Measurements from ENCODE around the gene UBE2L6.
"Not testable (repeated sequence)": the region's sequence is repeated elsewhere in the genome, so short reads cannot be mapped to it uniquely, and the experiment has no call there.

Gene UBE2L6

GRCh38 chr11:57566005-57566904 lies 1.2 kb downstream of the UBE2L6 start:
- no peak for DNase-seq

DNA sequence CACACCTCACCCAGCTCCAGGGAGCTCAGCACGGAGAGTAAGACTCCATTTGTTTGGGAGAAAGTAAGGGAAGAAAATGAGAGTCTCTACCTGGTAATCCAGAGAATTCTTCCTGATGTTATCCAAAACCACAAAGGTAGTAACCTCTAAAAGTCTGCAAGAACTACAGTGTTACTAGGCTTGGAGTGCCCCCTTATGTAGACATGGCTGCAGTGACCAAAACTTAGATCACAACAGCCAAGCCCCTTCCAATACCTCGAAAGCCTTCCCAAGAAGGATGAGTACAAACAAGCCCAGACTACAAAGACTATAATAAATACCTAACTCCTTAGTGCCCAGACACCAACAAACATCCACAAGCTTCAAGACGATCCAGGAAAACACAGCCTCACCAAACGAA lies 4.9 kb downstream of the UBE2L6 start:
- DNase-seq, result no peak

- DNase-seq, result no peak
Observed at GRCh38 chr11:57560146-57560545, 7.3 kb downstream of the UBE2L6 start.

- DNase-seq, result no peak
Observed at GRCh38 chr11:57556041-57556440, 11.4 kb downstream of the UBE2L6 start.

GRCh38 chr11:57555393-57555792 lies 12.1 kb downstream of the UBE2L6 start:
- DNase-seq, result no peak

DNA sequence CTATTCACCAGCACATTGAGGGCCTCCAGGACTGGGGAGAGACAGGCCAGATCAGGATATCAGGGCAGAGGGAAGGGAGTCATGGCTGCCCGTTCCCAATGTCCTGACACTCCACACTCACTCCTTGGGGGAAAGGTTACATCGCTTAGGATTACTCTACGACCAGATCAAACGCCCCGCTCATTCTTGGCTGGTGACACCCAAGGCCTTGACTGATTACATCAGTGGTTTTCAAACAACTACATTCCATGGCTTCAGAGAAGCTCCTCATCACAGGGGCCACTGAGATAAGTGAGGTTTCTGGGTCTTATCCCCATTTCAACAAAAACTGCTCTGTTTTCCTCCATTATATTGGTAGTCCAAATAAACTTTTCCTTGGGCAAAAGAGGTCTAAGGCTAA lies 15.0 kb downstream of the UBE2L6 start:
- no peak for DNase-seq

DNA sequence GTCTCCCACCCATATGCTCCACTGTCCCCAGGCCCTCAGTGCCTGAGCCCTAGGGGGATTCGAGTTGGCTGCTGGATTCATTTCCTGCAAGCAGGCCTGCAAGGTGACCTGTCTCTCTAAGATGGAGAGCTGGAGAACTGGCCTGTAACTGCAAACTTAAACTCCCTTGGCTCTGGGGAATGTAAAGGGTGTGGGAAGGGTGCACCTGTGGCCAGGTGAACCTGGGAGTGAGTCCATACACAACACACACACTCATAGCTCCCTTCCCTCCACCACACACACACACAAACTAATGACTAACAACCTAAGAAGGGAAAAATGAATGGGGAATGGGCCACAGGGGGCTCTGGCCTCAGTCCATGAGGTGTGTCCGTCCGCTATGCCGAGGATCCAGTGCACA lies 15.5 kb downstream of the UBE2L6 start:
- no peak for DNase-seq

DNA sequence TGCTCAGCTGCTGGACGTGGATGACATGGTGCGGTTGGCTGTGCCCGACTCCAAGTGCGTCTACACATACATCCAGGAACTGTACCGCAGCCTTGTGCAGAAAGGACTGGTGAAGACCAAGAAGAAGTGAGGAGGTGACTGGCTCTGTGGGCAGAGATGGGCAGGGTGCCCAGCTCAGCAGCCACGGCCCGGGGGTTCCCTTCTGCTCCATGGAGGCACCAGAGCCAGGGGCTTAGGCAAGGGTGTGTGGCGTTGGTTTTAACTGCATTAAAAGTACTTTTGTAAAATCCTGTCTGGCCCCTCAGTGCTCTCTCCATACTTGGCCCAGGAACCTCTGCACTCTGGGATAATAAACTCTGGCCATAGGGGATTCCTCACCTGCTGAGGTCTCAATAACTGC lies 17.5 kb downstream of the UBE2L6 start:
- no peak for DNase-seq

GRCh38 chr11:57547854-57548377 lies 19.6 kb downstream of the UBE2L6 start:
- no peak for DNase-seq

- DNase-seq, result no peak
Observed at GRCh38 chr11:57546869-57547475, 20.5 kb downstream of the UBE2L6 start.

GRCh38 chr11:57546451-57546850 lies 21.0 kb downstream of the UBE2L6 start:
- DNase-seq, result no peak

DNA sequence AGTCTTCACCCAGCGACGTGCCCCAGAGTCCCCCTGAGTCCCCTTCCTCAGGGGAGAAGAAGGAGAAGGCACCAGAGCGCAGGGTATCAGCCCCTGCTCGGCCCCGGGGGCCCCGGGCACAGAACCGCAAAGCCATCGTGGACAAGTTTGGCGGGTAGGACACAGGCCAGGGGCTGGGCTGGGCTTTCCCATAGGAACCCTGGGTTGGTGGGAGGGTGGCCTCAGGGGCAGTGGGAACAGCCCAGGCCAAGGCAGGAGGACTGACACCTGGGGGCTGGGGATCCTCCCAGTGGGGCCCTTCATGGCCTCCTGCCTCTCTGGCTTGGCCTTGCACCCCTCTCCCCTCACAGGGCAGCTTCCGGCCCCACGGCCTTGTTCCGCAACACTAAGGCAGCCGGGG lies 21.6 kb downstream of the UBE2L6 start:
- DNase-seq, result no peak

GRCh38 chr11:57544566-57544965 lies 22.9 kb downstream of the UBE2L6 start:
- DNase-seq, result no peak

DNA sequence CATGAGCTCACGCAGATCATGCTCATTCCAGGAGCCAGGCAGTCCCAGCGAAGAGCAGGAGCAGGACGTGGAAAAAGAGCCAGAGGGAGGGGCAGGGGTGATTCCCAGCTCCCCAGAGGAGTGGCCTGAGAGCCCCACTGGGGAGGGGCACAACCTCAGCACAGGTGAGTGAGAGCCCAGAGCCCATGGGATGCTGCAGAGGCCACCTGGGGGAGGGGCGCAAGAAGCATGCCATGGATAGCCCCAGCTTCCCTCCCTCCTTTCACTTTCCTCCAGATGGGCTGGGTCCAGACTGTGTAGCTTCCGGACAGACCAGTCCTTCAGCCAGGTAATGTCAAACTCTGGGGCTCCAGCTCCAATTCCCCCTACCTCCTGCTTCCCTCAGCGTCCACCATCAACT lies 23.9 kb downstream of the UBE2L6 start:
- DNase-seq, result no peak

GRCh38 chr11:57542582-57542981 lies 24.9 kb downstream of the UBE2L6 start:
- DNase-seq, result no peak

GRCh38 chr11:57541169-57541568 lies 26.3 kb downstream of the UBE2L6 start:
- no peak for DNase-seq

DNA sequence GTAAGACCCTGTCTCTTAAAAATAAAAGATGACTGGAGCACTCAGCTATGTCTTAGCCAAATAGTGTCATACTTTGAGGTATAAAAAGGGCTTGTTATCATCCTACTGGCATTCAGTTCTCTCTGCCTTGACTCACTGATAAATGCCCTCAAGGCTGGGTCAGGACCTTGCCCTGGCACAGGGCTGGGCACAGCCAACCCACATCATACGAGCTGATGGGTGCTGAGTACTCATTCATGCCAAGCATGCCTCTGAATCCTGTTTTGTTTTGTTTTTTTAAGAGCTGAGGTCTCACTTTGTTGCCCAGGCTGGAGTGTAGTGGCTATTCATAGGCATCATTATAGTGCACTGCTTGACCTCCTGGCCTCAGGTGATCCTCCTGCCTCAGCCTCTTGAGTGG lies 28.1 kb downstream of the UBE2L6 start:
- DNase-seq, result no peak

DNA sequence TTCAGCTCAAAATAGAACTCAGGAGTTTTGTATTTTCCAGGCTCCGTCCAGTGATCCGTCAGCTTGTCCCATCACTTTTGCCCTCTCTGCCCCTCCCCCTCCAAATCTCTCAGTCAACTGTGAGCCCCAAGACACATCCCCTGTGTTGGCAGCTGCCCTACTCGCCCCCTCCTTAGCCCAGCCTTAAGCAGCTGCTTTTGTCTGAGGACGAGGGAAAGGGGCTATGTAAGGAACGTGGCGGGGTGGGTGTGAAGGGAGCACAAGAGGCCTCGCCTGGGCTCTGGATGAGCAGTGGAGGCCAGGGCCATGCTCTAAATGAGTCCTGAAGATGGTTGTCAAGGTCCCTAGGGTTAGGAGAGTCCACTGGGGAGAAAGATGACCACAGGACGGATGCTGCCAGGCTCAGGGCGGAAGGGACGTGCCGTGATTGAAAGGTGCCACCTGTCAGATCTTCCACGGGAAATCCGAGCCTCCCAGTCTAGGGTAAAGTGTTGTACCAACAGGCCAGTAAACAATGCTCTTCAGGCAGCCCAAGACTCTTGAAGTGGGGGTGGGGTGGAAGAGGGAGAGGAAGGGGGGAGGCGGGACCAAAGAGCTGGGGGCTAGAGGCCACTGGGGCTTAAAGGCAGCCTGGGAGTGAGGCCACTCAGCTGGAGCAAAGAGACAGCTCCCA lies 30.4 kb downstream of the UBE2L6 start, which contains the start of gene SMTNL1:
TSS of gene SMTNL1 (plus strand) at position 649 of the 673 bp plus-strand sequence. CDS start 5,048 bp downstream, outside the sequence.
- no peak for DNase-seq

- not testable (repeated sequence) for DNase-seq
Observed at GRCh38 chr11:57534449-57534848, 33.0 kb downstream of the UBE2L6 start.

DNA sequence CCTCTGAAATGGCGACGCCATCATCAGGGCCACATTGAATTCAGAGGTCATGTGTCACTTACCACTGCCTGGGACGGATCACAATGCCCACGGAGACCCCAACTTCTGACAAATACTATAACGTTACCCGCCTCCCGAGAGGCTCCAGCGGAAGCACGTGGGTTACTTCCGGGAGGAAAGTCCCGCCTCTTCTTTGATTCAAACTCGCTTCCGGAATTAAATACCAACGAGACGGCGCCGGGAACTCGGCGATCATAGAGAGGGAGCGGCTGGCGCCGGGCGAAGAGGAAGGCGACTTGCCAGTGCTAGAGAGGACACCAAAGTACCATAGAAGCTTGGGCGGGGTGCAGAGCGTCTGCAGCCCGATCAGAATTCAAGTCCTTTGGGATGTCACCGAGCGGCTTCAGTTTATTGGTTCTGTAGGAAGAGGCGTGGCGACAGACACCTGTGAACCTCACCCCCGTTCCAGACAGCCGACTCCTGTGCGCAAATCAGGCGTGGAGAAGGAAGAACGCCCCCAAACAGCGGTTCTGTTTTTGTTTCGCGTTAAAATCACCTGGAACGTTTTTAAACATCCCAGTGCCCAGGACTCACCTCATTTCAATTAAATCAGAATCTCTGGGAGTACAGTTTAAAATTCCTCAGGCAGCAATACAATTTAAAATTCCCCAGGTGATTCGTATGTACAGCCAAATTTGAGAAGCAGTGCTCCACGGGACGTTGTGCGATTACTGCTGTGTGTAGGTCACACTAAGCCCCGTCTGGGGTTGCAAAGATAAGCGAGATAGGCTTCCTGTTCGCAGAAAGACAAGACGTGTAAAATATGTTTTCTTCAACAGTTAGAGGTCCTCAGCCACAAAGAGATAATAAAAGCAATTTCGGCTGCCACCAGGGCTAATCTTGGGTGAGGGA lies 36.6 kb downstream of the UBE2L6 start, which contains the start of gene TIMM10:
TSS of gene TIMM10 (minus strand) at position 159 of the 912 bp plus-strand sequence. CDS start 565 bp downstream, outside the sequence.
- peak; percentile 97 for DNase-seq

DNA sequence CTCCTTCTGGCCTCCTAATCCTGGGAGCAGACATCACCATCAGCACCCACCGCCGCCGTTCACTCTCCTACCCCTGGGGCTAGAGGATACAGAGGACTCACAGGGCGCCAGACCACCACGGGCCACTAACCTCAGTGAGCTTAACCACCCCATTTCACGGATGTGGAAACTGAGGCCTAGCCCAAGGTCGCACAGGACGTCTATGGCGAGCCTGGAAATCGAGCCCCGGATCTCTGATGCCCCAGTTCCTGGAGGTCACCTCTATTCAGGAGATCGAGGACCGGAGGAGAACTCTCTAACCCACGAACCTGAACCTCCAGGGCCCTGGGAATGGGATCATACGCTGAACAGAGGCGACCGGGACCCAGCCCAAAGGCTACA lies 37.3 kb downstream of the UBE2L6 start:
- DNase-seq, result no peak

DNA sequence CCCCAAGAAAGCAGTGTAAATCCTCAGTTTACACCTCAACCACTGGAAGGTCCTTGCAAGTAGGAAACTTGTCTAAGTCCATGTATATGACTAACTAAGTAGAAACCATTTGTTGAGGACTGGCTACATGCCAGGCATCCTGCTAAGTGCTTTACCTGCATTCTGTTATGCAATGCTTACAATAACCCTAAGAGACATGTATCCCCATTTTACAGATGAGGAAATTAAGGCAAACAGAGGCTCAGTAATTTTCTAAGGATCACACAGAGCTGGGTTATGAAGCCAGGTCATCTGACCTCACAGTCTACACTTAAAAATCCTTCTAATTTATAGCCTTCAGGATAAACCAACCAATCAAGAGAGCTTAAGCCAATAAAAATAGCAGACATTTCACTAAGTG lies 38.5 kb downstream of the UBE2L6 start:
- no peak for DNase-seq
